Kidney epithelial cell (primary cell): ENCODE results near the gene NOL6. TPM values are rescaled to one million over a fixed set of nuclear protein-coding genes. Genes with fewer than 3 reads are reported as not detected.

Source experiments
- DNase-seq: peaks from one replicate; pipeline ENCODE4 v3.0.0-alpha.2; 2010; ENCODE audit warnings: low read depth
- H3K27me3 ChIP-seq: 2 replicates; pipeline ENCODE4 v1.6.0; 2011; ENCODE audit warnings: low read length; ENCODE audit not compliant: control insufficient read depth, insufficient read depth
- H3K36me3 ChIP-seq: 2 replicates; pipeline ENCODE4 v1.5.1; 2011; ENCODE audit warnings: low read length; ENCODE audit not compliant: control insufficient read depth, insufficient read depth
- H3K4me3 ChIP-seq: 2 replicates; pipeline ENCODE4 v1.5.1; 2011; ENCODE audit warnings: low read depth, mild to moderate bottlenecking, control low read depth, low read length
- total RNA-seq: library from RNA; depleted of rRNA; stranded (reverse); fragments of >200 nt; gene quantifications from 2 replicates; pipeline ENCODE4 v1.2.3, GENCODE V29; 2015
- TF ChIP-seq, protein P1 (sequence below): IDR thresholded peaks from 2 replicates; pipeline ENCODE4 v1.5.1; 2011; ENCODE audit warnings: mild to moderate bottlenecking, moderate library complexity, low read length, control low read depth, inconsistent platforms; ENCODE audit not compliant: insufficient read depth, poor library complexity, severe bottlenecking

The NOL6 gene
- total RNA-seq, 1 donor from 2014 or later, result 34.8 TPM

DNA sequence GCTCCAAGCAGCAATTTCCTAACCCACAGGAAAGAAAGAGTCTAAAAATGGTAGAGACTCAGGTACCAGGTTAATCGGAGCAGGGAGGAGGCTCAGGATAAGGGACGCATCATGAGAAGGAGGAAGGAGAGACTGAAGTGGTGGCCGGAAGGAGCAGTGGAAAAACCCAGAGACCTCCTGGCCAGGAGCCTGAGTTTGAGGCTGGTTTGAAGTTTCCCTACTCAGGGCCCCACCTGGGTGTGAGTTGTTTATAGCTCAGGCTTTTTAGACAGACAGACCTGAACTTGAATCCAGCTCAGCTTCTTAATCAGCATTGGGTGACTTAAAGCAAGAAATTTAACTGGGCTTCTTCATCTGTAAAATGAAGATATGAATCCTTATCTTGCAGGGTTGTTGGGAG, 59.5 kb downstream of the NOL6 start:
- H3K4me3 ChIP-seq, result no peak overlapping the region
- no peak for DNase-seq
- TF ChIP-seq, protein P1, sequence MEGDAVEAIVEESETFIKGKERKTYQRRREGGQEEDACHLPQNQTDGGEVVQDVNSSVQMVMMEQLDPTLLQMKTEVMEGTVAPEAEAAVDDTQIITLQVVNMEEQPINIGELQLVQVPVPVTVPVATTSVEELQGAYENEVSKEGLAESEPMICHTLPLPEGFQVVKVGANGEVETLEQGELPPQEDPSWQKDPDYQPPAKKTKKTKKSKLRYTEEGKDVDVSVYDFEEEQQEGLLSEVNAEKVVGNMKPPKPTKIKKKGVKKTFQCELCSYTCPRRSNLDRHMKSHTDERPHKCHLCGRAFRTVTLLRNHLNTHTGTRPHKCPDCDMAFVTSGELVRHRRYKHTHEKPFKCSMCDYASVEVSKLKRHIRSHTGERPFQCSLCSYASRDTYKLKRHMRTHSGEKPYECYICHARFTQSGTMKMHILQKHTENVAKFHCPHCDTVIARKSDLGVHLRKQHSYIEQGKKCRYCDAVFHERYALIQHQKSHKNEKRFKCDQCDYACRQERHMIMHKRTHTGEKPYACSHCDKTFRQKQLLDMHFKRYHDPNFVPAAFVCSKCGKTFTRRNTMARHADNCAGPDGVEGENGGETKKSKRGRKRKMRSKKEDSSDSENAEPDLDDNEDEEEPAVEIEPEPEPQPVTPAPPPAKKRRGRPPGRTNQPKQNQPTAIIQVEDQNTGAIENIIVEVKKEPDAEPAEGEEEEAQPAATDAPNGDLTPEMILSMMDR, result no peak
- H3K27me3 ChIP-seq, result peaks cover 4% of the 10 kb centered on the region
- H3K36me3 ChIP-seq, result no peaks in the 10 kb centered on the region

Other genes with a start within 250 kb of the NOL6 start
- not detected in 2 replicates for gene SPINK4, start 233.8 kb downstream of the NOL6 start, total RNA-seq
- gene BAG1, start 209.2 kb downstream of the NOL6 start, total RNA-seq, result 54.8 and 59.0 TPM in 2 replicates
- gene CHMP5, start 208.9 kb downstream of the NOL6 start, total RNA-seq, result 80.0 and 84.9 TPM in 2 replicates
- 24.3 and 24.5 TPM in 2 replicates for gene NFX1, start 183.4 kb downstream of the NOL6 start, total RNA-seq
- gene AQP7, start 71.4 kb downstream of the NOL6 start, total RNA-seq, result not detected in 2 replicates
- 0.89 and 1.1 TPM in 2 replicates for gene AQP3, start 26.3 kb downstream of the NOL6 start, total RNA-seq
- 2.1 and 3.8 TPM in 2 replicates for gene ANKRD18B, start 50.3 kb upstream of the NOL6 start, total RNA-seq